ENCODE measurements around the gene PAK1. TPM values are rescaled to one million over a fixed set of nuclear protein-coding genes. Genes with fewer than 3 reads are reported as not detected.

PAK1 gene
- total and polyA plus RNA-seq, 2 donors (not counting 3 experiments of a cell fraction or from before 2014, with no cell fraction given), result 5.6 to 12.9 TPM

GRCh38 chr11:77302752-77303151 is 171.1 kb downstream of the PAK1 start:
- Histone ChIP-seq H3K79me2 (ENCODE audit: control insufficient read depth, insufficient read depth, low read length) (no peaks in the 10 kb centered on the region), H4K20me1 (replicated peaks; ENCODE audit: control insufficient read depth, extremely low read depth, insufficient read depth, low read length) (no peaks in the 10 kb centered on the region), H3K27ac (ENCODE audit: insufficient read depth, low read depth, low read length) (no peak overlapping the region), H3K4me1 (ENCODE audit: control insufficient read depth, extremely low read depth, insufficient read depth, low read length) (no peaks in the 10 kb centered on the region), H3K9me3 (replicated peaks; ENCODE audit: control insufficient read depth, insufficient read depth, low read length) (no peaks in the 10 kb centered on the region), H3K4me2 (ENCODE audit: insufficient read depth, low read length) (no peak overlapping the region), H2AFZ (ENCODE audit: low read depth, low read length) (no peak overlapping the region), H3K27me3 (ENCODE audit: control insufficient read depth in 2 of 2, insufficient read depth in 2 of 2, low read length in 2 of 2) (no peaks in the 10 kb centered on the region), H3K9ac (replicated peaks; ENCODE audit: extremely low read depth, insufficient read depth, low read length) (no peak overlapping the region), H3K9me1 (replicated peaks; ENCODE audit: control insufficient read depth, extremely low read depth, insufficient read depth, low read length) (no peaks in the 10 kb centered on the region), H3K36me3 (ENCODE audit: control insufficient read depth in 2 of 2, extremely low read depth in 1 of 2, insufficient read depth in 2 of 2, low read length in 2 of 2) (no peaks in the 10 kb centered on the region), H3K4me3 (replicated peaks in 1 of 3; ENCODE audit: insufficient read depth in 1 of 3, low read depth in 1 of 3, low read length in 3 of 3) (no peak overlapping the region)
- POLR2A ChIA-PET, result no interaction called here
- no TSS peak for BruUV-seq (replicated peaks)
- FAIRE-seq, result no peak
- no peak for DNase-seq (ENCODE audit: low read depth, low spot score)
- CTCF ChIA-PET, result no interaction called here
- TF ChIP-seq JUN (IDR thresholded peaks at IDR 0.05; ENCODE audit: borderline replicate concordance, insufficient read depth, insufficient read length, low read depth) (no peak), EZH2 (IDR thresholded peaks at IDR 0.05; ENCODE audit: borderline replicate concordance, low read depth, low read length, severe bottlenecking) (no peak), MYC (IDR thresholded peaks at IDR 0.05; ENCODE audit: low read depth, low read length) (no peak), POLR2AphosphoS5 (IDR thresholded peaks at IDR 0.05; ENCODE audit: insufficient read depth, low read depth, low read length) (no peak), FOS (IDR thresholded peaks at IDR 0.05; ENCODE audit: borderline replicate concordance, insufficient read depth, low read length) (no peak), GATA2 (IDR thresholded peaks at IDR 0.05; ENCODE audit: insufficient read depth, insufficient read length, low read depth, low read length) (no peak), MAX (IDR thresholded peaks at IDR 0.05; ENCODE audit: insufficient read depth, insufficient read length) (no peak)
- dilution Hi-C loops (cut with MboI; ENCODE audit: extremely low pct_ligation_motif_present, low sequenced_read_pairs) (no loop called here), intact Hi-C loops (cut with micrococcal nuclease) (no loop called here)

- intact Hi-C loops (cut with micrococcal nuclease) (no loop called here), dilution Hi-C loops (cut with MboI; ENCODE audit: extremely low pct_ligation_motif_present, low sequenced_read_pairs) (no loop called here)
- BruUV-seq (replicated peaks), result no TSS peak
- Histone ChIP-seq H2AFZ (ENCODE audit: low read depth, low read length) (no peak within 1 kb of the TSS), H3K4me1 (ENCODE audit: control insufficient read depth, extremely low read depth, insufficient read depth, low read length) (no peaks in the 10 kb centered on the region), H3K9ac (replicated peaks; ENCODE audit: extremely low read depth, insufficient read depth, low read length) (no peak within 1 kb of the TSS), H3K9me3 (replicated peaks; ENCODE audit: control insufficient read depth, insufficient read depth, low read length) (no peaks in the 10 kb centered on the region), H3K9me1 (replicated peaks; ENCODE audit: control insufficient read depth, extremely low read depth, insufficient read depth, low read length) (no peaks in the 10 kb centered on the region), H3K27ac (ENCODE audit: insufficient read depth, low read depth, low read length) (no peak within 1 kb of the TSS), H3K79me2 (ENCODE audit: control insufficient read depth, insufficient read depth, low read length) (no peaks in the 10 kb centered on the region), H3K36me3 (ENCODE audit: control insufficient read depth in 2 of 2, extremely low read depth in 1 of 2, insufficient read depth in 2 of 2, low read length in 2 of 2) (no peaks in the 10 kb centered on the region), H3K27me3 (ENCODE audit: control insufficient read depth in 2 of 2, insufficient read depth in 2 of 2, low read length in 2 of 2) (no peaks in the 10 kb centered on the region), H3K4me2 (ENCODE audit: insufficient read depth, low read length) (no peak within 1 kb of the TSS), H3K4me3 (replicated peaks in 1 of 3; ENCODE audit: insufficient read depth in 1 of 3, low read depth in 1 of 3, low read length in 3 of 3) (no peak within 1 kb of the TSS), H4K20me1 (replicated peaks; ENCODE audit: control insufficient read depth, extremely low read depth, insufficient read depth, low read length) (no peaks in the 10 kb centered on the region)
- FAIRE-seq, result no peak
- TF ChIP-seq MAX (IDR thresholded peaks at IDR 0.05; ENCODE audit: insufficient read depth, insufficient read length), result no peak
- TF ChIP-seq POLR2AphosphoS5 (IDR thresholded peaks at IDR 0.05; ENCODE audit: insufficient read depth, low read depth, low read length), result no peak
- DNase-seq (ENCODE audit: low read depth, low spot score), result no peak
- ChIA-PET CTCF (interaction anchor here (1.2 kb wide), 1 partner anchor 246 kb away, joined by 3 read pairs; no protein-coding TSS in a partner anchor), POLR2A (no interaction called here)
Observed at GRCh38 chr11:77301510-77301909, 172.4 kb downstream of the PAK1 start, which contains the start of gene GDPD4. TSS of gene GDPD4 (minus strand) at chr11:77301686. CDS start at chr11:77285137, 16,549 bp downstream.

All from endothelial cell of umbilical vein (primary cell).